GM18507 (cell line): ENCODE data around the gene ETV4.
"Not testable (repeated sequence)": the region's sequence is repeated elsewhere in the genome, so short reads cannot be mapped to it uniquely, and the experiment has no call there.

Experiments used
- DNase-seq: peaks from one replicate; pipeline ENCODE4 v3.0.0; 2011; ENCODE audit warnings: low read depth; ENCODE audit not compliant: insufficient read length; ENCODE audit errors: extremely low spot score
- FAIRE-seq: peaks from 2 replicates; lab custom pipeline; 2011; peaks lifted over from hg19 to GRCh38; lab: Jason Lieb, UNC

ETV4 gene

DNA sequence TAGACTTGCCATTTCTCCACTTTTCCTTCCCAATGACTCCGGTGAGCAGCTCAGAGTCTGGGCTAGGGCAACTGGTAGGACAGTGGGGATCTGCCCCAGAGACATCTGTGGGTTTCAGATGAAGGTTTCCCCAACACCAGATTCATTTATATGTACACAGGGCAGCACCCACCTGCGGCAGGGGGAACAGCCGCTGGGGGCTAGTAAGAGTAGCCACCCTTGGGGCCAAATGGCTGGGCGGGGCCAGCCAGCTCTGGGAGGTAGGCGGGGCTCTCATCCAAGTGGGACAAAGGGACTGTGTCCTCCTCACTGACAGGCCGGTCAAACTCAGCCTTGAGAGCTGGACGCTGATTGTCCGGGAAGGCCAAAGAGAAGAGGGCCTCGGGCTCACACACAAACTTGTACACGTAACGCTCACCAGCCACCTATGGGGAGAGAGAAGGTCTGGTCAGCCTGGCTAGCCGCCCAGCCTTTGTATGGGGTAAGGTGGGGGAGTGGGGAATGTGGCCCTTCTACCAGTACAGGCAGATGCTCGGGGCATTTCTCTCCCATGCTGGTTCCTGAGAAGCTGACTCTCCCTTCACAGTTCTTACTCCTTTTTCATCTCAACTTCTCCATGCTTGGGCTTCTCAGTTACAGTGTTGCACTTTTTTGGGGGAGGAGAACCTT is 17.7 kb downstream of the ETV4 start:
- DNase-seq (no peak), FAIRE-seq (no peak)

DNA sequence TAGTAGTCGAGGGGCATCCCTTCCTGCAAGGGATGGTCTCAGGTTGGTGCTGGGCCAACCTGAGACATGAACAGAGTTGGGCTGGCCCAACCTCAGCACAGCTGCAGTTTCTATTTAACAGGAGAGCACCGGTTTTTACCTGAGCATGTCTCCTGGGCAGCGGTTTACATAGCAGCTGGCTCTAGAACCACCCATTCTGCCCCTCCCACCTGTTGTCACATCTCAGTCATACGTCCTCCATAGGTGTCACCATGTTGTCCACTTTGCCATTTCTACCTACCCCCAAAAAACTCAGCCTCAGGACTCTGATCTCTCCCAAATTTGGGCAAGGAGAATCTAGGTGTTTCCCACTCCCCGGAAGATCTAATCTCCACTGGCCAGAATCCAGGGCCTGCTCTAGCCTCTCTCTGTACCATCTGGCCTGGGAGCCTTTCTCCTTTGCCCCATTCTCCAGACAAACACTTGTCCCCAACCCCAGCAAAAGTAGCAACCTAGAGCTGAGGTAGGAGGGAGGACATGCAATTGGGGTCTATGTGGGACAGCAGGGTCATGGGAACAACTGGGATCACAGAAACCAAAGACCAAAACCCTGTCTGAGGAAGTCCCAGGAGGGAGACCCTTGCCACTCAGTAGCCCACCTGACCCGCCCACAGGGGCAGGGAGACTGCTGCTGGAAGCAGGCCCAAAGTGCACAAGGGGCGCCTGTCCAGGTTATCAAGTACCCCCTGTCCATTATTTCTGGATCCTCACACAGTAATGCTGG is 19.1 kb downstream of the ETV4 start:
- DNase-seq (no peak), FAIRE-seq (no peak)

DNA sequence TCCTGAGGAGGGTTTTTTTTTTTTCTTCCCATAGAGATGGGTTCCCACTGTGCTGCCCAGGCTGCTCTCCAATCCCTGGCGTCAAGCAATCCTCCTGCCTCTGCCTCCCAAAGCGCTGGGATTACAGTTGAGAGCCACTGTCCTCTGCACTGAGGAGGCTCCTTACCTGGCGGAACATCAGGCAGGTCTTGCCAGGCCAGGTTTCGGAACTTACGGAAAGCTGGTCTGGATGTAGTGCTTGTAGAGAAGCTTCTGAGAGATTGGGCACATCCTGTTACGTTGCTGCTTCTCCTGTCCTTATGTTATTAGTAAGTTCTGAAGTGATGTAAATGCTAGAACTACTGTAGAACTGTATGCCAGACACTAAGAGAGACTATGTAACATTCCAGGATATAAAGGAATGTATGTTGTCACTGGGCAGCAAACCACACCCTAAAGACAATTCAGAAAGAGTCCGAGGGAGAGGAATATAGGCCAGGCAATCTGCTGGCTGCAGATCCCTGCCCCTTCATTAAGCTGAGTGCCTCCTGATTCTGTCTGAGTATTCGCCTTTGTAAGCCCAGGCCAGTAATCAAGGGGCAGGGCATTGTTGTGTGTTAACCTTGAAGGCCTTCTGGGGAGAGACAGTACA is 21.1 kb downstream of the ETV4 start:
- no peak for DNase-seq
- FAIRE-seq, result no peak

DNA sequence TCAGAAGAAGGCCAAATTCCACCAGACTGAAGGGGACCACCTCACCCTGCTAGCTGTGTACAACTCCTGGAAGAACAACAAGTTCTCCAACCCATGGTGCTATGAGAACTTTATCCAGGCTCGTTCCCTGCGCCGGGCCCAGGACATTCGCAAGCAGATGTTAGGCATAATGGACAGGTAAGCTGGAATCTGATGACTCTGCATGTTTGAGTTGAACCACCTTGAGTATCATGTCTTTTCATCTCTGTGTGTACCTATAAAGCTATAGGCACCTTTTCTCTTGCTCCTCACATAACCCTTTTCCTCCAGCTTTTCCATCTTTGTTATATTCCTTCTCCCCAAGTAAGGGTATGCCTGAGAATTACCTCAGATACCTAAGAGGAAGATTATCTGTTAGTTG is 24.8 kb downstream of the ETV4 start:
- FAIRE-seq, result no peak
- no peak for DNase-seq

DNA sequence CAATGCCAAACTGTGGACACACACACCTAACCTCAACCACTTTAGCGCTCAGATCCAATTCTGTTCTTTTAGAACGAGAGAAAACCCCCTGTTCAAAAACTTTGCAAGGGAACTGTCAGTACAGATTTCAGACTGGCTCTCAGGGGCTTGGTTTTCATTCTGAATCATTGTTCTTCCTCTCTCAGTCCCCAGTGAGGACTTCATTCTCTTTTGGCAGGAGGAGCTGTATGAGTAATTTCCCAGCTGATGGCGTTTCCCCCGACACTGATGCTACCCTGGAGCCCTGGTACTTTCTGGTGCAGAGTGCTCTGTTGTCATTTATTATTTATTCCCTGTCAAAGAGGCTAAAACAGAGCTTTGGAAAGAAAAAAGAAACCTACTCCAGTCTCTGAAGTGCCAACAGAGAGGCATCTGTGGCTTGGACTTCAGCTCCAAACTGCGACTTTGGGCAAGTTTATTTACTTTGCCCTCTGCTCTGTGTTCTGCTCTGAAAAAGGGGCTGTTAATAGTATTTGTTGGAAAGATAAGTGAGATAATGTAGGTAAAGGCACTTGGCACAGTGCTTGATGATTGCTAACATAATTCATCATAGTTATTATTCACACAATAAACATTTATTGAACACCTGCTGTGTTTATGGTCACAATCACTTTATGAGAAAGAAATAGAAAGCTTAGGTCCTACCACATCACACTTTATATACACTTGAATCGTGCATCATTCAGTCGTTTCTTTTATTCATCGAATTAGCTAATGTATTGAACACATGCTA is 28.3 kb downstream of the ETV4 start:
- peak; percentile 88 for FAIRE-seq
- DNase-seq, result peak; percentile 20

DNA sequence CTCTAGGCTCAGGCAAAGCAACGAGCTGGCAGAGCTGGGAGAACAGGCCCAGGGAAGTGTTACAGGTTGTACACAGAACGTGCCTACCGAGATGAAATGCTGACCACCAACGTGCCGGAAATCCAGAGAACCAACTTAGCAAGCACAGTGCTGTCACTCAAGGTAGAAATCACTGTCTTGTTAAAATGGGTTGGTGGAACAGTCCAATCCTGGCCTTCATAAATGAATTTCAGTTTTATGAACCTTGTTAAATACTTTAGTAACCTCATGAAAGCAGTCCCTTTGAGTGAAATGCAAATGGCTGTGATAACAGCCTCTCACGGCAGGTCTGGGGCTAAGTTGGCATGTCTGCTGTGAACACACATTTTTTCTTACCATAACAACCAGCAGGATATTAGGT is 29.0 kb downstream of the ETV4 start:
- no peak for FAIRE-seq
- no peak for DNase-seq

DNA sequence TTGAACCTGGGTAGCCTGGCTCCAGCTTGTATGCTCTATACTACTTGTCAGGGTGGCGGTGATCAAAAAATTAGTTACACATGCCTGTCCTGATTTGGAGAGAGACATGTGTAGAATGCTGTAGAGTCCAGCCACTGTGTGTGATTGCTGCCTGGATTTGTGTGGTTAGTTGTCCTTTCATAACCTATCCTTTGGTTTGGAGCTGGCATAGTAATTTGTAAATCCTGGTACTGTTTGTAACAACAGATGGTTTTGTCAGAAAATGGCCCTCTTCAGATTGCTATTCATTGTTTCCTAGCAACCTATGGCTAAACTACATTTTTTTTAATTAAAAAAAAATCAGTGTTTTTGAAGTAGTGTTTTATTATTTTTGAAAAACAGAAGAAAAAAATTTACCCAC is 30.5 kb downstream of the ETV4 start:
- FAIRE-seq (no peak), DNase-seq (no peak)

DNA sequence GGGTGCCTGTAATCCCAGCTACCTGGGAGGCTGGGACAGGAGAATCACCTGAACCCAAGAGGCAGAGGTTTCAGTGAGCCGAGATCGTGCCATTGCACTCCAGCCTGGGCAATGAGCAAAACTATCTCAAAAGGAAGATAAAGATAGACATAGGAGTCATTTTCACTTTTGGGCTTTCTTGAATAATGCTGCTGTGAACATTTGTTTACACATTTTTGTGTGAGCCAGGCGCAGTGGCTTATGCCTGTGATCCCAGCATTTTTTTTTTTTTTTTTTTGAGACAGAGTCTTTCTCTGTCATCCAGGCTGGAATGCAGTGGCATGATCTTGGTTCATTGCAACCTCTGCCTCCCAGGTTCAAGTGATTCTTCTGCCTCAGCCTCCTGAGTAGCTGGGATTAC is 34.9 kb downstream of the ETV4 start:
- FAIRE-seq, DNase-seq: not testable (repeated sequence)

DNA sequence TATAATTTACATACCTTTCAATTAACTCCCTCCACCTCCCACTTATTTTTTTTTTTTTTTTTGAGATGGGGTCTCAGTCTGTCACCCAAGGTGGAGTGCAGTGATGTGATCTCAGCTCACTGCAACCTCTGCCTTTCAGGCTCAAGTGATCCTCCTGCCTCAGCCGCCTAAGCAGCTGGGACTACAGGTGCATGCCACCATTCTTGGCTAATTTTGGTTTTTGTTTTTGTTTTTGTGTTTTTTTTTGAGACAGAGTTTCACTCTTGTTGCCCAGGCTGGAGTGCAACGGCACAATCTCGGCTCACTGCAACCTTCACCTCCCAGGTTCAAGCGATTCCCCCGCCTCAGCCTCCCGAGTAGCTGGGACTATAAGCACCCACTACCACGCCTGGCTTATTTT is 36.7 kb downstream of the ETV4 start:
- FAIRE-seq, DNase-seq: not testable (repeated sequence)

DNA sequence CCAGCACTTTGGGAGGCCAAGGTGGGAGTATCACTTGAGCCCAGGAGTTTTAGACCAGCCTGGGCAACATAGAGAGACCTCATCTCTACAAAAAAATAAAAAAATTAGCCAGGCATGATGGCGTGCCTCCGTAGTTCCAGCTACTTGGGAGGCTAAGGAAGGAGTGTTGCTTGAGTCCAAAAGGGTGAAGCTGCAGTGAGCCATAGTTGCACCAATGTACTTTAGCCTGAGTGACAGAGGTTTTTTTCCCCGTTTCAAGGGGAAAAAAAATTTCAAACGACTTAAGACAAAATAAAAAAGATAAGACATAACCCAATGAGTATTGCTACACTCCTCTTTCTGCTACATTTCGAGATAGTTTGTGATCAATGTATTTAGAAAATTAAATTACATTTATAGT is 55.5 kb downstream of the ETV4 start:
- FAIRE-seq, result no peak
- no peak for DNase-seq

DNA sequence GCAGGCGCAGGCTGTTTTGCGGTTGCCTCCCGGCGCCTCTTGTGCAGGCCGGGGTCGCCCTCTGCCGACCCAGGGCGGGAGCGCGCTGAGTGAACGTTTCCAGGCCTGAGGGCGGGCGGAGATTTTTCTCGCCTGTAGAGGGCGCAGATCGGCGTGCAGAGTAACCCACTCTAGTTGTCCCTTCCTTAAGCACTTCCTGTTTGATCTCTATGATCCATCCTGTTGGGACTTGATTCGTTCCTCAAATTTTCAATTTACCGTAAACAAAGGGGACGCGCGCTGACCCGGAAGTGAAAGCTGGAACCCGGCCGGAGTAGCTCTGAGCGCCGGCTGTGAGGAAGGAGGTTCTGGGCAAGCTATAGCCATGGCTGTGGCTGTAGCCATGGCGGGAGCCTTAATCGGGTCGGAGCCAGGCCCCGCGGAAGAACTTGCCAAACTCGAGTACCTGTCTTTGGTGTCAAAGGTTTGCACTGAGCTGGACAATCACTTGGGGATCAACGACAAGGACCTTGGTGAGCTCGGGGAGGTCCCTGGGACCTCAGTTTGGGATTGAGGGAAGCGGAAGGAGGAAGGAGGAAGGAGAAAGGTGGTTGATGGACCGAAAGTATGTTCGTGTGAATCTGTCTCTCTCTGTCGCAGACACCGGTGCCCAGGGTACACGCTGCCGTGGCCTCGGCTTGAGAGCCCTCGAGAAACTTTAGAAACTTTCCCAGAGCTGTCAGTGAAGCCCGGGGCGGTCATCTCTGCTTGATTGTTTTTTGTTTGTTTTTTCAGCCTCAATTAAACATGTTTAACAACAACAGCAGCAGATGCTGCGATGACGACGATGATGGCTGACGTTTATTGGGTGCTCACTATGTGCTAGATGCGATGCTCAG is 62.2 kb downstream of the ETV4 start, which contains the start of gene DHX8:
DHX8 (plus strand) TSS at position 302 of the 878 bp plus-strand sequence; CDS start at position 365, 63 bp downstream.
- FAIRE-seq (peak; percentile 99), DNase-seq (peak; percentile 90)

DNA sequence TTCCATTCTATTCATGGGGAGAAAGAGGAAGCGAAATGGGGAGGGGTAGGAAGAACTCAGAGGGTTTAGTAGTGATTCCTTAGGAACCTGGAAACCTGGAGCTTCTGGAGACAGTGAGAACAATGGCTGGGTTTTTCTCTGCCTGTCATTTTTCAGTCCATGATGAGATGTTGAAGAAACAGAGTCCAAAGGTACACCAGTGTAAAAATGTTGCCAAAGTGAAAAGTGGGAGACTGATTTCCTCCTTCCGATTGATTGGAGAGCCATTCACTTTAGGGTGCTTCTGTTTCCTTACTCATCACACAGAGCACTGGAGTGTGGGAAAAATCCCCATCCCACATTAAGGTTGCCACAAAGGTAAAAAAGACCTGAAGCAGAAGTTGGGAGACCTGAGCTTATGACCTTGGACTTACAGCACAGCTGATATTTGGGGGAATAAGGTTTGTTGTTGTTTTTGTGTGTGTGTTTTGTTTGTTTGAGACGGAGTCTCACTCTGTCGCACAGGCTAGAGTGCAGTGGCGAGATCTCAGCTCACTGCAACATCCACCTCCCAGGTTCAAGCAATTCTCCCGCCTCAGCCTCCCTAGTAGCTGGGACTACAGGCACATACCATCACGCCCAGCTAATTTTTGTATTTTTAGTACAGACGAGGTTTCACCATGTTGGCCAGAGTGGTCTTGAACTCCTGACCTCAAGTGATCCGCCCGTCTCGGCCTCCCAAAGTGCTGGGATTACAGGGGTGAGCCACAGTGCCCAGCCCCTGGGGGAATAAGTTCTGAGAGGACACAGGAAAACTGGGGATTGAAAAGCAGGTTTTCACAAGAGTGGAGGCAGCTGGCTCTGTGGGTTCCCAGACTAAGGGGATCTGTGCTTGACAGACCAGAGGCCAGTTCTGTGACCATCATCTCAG is 63.8 kb downstream of the ETV4 start:
- DNase-seq (no peak), FAIRE-seq (no peak)

DNA sequence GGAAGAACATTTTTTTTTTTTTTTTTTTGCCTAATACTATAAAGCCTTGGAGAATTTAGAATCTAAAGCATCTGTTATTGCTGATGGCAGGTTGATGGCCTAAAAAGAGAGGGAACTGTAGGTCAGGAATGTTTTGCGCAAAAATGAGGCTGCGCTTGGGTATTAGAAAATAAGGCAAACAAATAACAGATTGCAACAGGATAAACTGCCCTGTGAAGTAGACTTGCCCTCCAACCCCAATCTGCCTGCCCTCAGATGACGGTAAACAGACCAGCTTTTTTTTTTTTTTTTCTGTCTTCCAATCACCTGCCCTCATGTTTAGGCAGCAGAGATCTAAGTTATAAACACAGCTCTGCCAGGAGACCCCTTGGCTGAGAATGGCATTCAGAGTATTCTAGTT is 66.2 kb downstream of the ETV4 start:
- FAIRE-seq, result no peak
- no peak for DNase-seq
